Activated naive CD8-positive, alpha-beta T cell treated with anti-CD3 and anti-CD28 coated beads, Interleukin-2, amount 50 U/mL, for 24 hours (primary cell): ENCODE measurements around the gene FEM1A.
"Not testable (repeated sequence)": the region's sequence is repeated elsewhere in the genome, so short reads cannot be mapped to it uniquely, and the experiment has no call there.

ENCODE experiments used
- ATAC-seq: fragments of 150-1000 bp; cut with Tn5 transposase; one replicate; pipeline ENCODE4 v1.10.0; 2021
- DNase-seq: peaks from one replicate; pipeline ENCODE4 v3.0.0; 2021
- H3K27ac Mint-ChIP-seq: one replicate; pipeline ENCODE4 v1.8.0; 2021; ENCODE audit warnings: mild to moderate bottlenecking, mixed read lengths
- H3K27me3 Mint-ChIP-seq: one replicate; pipeline ENCODE4 v1.8.0; 2021; ENCODE audit warnings: mixed read lengths
- H3K36me3 Mint-ChIP-seq: one replicate; pipeline ENCODE4 v1.8.0; 2021; ENCODE audit warnings: low read depth, mixed read lengths
- H3K4me1 Mint-ChIP-seq: one replicate; pipeline ENCODE4 v1.8.0; 2021; ENCODE audit warnings: mixed read lengths
- H3K4me3 Mint-ChIP-seq: one replicate; pipeline ENCODE4 v1.8.0; 2021; ENCODE audit warnings: mild to moderate bottlenecking, moderate library complexity, mixed read lengths
- H3K9me3 Mint-ChIP-seq: one replicate; pipeline ENCODE4 v1.8.0; 2021; ENCODE audit warnings: mixed read lengths

The FEM1A gene

DNA sequence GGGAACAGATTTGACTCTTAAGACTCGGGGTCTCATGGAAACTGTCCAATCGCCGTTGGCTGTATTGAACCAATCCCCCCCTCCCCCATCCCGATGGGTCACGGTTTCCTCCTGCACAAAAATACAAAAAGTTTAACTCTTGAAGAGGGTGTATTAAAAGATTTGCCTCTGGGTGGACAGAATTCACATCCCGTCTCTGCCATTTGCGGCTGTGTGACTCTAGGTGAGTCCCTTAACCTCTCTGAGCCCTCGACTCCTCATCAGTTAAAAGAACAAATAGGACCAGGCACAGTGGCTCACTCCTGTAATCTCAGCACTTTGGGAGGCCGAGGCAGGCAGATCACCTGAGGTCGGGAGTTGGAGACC lies 31.3 kb upstream of the FEM1A start:
- no peak for DNase-seq
- Mint-ChIP-seq H3K4me1 (peaks cover 6% of the 10 kb centered on the region), H3K27me3 (peaks cover 57% of the 10 kb centered on the region), H3K36me3 (no peaks in the 10 kb centered on the region), H3K9me3 (no peaks in the 10 kb centered on the region), H3K4me3 (peak overlapping the region; percentile 59), H3K27ac (no peak overlapping the region)
- ATAC-seq, result no peak

DNA sequence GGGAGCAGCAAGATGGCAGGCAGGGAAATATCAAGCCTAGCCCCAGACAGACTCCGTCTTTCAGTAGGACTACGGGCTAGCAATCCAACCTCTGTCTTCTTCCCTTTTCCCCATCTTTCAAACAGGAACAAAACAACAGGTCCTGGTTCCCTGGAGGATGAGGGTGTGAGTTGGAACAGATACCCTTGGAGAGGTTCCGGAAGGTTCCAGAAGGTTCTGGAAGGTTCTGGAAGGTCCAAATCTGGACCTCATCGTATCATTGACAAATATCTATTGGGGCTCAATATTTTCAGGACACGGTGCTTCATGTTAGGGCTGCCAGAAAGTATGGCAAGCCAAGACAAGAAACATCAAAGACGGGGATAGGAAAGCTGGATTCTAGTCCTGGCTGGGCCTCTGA lies 28.5 kb upstream of the FEM1A start:
- H3K27me3 Mint-ChIP-seq, result peaks cover 55% of the 10 kb centered on the region
- ATAC-seq, result no peak

DNA sequence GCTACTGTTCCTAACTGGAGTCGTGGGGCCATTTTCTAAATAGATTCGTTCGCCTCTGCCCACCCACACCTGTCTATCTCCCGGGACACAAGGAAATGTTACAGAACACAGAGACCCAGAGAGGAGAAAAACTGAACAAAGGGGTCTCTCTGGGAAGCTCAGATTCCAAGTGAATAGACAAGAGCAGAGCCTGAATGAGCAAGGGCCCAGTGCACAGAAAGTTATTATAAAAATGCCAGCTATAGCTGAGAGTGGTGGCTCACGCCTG lies 27.2 kb upstream of the FEM1A start:
- Mint-ChIP-seq H3K9me3 (no peaks in the 10 kb centered on the region), H3K27ac (no peak overlapping the region), H3K4me1 (peaks cover 6% of the 10 kb centered on the region), H3K36me3 (no peaks in the 10 kb centered on the region), H3K4me3 (no peak overlapping the region), H3K27me3 (peaks cover 48% of the 10 kb centered on the region)
- DNase-seq (no peak), ATAC-seq (no peak)

More for the DNA sequence above, 28.5 kb upstream of the FEM1A start:
- no peak overlapping the region for H3K27ac Mint-ChIP-seq
- H3K36me3 Mint-ChIP-seq, result no peaks in the 10 kb centered on the region
- H3K4me3 Mint-ChIP-seq, result no peak overlapping the region
- no peak for DNase-seq
- H3K9me3 Mint-ChIP-seq, result no peaks in the 10 kb centered on the region
- peaks cover 6% of the 10 kb centered on the region for H3K4me1 Mint-ChIP-seq

DNA sequence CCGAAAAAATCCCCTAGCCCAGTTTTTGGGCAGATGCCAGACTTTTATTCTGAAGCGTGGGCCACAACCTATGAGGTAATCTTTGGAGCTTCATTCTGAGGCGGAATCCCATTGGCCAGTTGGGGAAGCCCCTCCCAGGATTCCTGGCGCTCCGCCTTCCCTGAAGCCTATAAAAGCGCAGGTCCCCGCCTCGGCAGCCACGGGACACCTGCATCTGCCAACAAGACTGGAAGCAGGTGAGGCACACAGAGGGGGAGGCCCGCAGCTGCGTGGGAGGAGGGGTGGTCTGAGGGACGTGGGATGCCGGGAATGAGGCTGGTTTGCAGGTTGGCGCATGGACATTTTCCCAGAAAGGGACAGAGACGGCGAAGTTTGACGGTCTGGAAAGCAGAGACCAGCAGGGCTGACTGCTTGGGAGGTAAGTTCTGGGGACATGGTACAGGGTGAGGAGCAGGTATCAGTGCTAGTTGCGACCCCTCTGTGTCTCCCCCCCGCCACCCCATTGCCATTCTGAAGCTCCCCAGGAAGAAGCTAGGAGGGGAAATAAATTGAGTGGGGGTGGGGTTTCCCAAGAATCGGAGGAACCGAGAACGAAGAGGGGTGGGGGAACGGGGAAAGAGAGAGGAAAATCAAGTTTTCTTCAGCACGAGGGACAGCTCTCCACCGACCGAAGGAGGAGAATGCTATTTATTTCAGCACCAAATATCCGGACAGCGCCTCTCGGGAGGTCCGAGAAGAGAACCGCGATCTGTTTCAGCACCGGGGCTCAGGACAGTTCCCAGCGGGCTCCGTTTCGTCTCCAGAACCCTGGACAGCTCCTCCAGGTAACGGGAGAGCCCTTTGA lies 22.4 kb upstream of the FEM1A start:
- Mint-ChIP-seq H3K27ac (no peak overlapping the region), H3K9me3 (no peaks in the 10 kb centered on the region), H3K4me3 (no peak overlapping the region), H3K27me3 (peaks cover 22% of the 10 kb centered on the region), H3K36me3 (no peaks in the 10 kb centered on the region), H3K4me1 (peaks cover 2% of the 10 kb centered on the region)
- DNase-seq (peak; percentile 83), ATAC-seq (peak; percentile 33)

DNA sequence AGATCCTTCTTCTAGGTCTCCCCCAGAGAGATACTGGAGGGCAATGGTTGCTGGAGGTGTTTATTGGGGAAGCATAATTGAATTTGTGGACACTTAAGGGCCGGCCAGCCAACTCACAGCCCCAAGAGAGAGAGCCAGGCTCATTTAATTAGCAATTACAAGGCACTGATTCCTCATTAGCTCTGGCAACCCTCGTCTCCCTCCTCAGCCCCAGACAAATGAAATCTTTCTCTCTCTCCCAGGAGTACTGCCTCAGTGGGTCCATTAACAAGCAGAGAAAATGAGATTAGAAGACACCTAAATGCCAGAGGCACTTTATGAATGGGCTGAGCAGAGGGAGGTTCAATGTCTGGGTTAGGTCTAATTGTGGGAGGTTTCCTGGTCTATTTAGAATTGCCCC lies 19.0 kb upstream of the FEM1A start:
- H3K4me3 Mint-ChIP-seq, result no peak overlapping the region
- H3K9me3 Mint-ChIP-seq, result no peaks in the 10 kb centered on the region
- ATAC-seq, result no peak
- no peak for DNase-seq
- peaks cover 2% of the 10 kb centered on the region for H3K4me1 Mint-ChIP-seq
- no peak overlapping the region for H3K27ac Mint-ChIP-seq
- no peaks in the 10 kb centered on the region for H3K36me3 Mint-ChIP-seq
- H3K27me3 Mint-ChIP-seq, result peaks cover 19% of the 10 kb centered on the region

DNA sequence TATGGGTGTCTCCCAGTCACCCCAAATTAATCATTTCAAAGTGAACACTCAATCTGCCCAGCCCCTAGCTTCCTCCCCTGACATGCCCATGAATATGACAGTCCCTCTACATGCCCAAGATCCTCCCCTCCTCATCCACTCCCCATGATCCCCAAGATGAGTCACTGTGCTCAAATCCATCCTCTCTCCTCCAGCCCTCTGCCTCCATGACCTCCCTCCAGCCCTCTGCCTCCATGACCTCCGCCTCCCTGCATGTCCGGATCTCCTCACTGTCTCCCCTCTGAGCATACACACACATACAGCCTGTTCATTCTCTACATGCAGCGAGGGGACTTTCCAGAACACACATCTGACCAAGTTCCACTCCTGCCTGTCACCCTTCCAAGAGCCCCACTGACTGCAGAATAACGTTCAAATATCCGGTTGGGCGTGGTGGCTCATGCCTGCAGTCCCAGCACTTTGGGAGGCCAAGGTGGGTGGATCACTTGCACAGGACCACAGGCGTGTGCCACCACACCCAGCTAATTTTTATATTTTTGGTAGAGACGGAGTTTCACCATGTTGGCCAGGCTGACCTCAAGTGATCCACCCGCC lies 18.4 kb upstream of the FEM1A start:
- H3K27me3 Mint-ChIP-seq, result peaks cover 17% of the 10 kb centered on the region
- DNase-seq (no peak), ATAC-seq (no peak)
- no peaks in the 10 kb centered on the region for H3K9me3 Mint-ChIP-seq
- peaks cover 2% of the 10 kb centered on the region for H3K4me1 Mint-ChIP-seq
- H3K4me3 Mint-ChIP-seq, result no peak overlapping the region
- no peaks in the 10 kb centered on the region for H3K36me3 Mint-ChIP-seq
- no peak overlapping the region for H3K27ac Mint-ChIP-seq

DNA sequence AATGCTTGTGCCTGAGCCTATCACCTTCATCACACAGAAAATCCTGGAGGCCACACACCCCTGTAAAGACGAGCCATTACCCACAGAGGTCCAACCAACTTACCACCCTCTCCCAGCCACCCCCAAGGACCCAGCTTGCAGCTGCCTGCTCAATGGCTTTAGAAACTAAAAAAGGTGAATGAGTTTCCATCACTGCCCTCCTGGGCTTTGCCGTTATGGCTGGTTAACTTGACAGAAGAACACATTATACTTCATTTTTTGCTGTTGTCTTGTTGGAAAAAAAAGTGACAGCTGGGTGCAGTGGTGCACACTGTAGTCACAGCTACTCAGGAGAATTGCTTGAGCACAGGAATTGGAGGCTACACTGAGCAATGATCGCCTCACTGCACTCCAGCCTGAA lies 17.4 kb upstream of the FEM1A start:
- no peak overlapping the region for H3K27ac Mint-ChIP-seq
- peaks cover 18% of the 10 kb centered on the region for H3K27me3 Mint-ChIP-seq
- ATAC-seq (no peak), DNase-seq (no peak)
- H3K36me3 Mint-ChIP-seq, result no peaks in the 10 kb centered on the region
- peaks cover 2% of the 10 kb centered on the region for H3K4me1 Mint-ChIP-seq
- no peak overlapping the region for H3K4me3 Mint-ChIP-seq
- no peaks in the 10 kb centered on the region for H3K9me3 Mint-ChIP-seq

DNA sequence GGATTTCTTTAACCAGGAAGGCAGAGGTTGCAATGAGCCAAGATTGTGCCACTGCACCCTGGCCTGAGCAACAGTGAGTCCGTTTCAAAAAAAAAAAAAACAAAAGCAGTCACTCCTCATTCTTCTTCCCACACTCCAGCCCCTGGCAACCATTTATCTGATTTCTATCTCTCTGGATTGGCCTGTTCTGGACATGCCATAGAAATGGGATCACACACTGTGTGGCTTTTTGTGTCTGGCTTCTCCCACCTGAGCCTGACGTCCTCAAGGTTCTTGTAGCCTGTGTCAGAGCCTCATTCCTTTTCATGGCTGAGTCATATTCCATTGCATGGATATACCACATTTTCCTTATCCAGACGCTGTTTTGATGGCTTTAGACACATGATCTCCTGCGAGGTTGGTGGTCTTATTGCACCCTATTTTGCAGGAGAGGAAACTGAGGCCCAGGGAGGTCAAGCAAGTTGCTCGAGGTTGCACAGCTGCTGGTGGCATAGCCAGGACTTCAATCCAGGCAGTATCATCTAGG lies 15.8 kb upstream of the FEM1A start:
- no peaks in the 10 kb centered on the region for H3K36me3 Mint-ChIP-seq
- peaks cover 18% of the 10 kb centered on the region for H3K27me3 Mint-ChIP-seq
- H3K27ac Mint-ChIP-seq, result no peak overlapping the region
- no peak for DNase-seq
- no peak for ATAC-seq
- no peak overlapping the region for H3K4me3 Mint-ChIP-seq
- H3K4me1 Mint-ChIP-seq, result no peaks in the 10 kb centered on the region
- H3K9me3 Mint-ChIP-seq, result no peaks in the 10 kb centered on the region

DNA sequence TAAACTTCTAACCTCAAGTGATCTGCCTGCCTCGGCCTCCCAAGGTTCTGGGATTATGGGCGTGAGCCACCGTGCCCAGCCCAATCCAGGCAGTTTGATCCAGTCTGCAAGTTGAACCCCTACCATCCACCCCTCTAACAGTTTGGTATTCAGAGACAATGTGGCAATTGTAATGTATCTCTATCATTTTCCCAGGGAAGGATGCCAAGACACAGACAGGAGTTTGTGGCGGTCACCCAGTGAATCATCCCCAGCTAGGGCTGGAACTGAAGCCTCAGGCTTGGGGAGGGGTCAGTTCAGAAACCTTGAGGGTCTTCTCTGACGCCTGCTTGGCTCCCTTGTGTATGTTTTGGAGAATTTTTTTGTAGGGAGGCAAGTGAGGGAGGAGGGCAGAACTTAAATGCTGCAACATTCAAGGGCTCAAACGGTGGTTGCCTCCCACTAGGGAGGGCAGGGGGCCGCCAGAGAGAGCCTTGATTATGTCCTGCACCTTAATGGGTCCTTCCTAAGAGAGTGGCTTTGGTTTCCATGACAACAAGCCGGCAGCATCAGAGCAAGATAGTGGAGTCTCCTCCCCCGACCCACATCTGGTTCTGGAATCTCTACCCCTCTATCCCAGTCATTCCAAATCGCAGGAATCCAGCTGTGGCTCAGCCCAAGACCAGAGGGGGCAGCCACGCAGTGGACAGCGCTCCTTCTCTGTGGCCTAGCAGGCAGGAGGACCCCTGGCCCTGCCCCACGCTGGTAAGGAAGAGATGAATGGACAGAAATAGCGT lies 14.9 kb upstream of the FEM1A start:
- no peak for ATAC-seq

DNA sequence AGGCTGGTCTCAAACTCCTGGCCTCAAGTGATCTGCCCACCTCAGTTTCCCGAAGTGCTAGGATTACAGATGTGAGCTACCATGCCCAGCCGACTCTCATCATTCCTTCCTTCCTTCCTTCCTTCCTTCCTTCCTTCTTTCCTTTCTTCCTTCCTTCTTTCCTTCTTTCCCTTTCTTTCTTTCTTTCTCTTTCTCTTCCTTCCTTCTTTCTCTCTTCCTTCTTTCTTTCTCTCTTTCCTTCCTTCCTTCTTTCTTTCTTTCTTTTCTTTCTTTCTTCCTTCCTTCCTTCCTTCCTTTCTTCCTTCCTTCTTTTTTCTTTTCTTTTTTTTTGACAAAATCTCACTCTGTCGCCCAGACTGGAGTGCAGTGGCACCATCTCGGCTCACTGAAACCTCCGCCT lies 13.4 kb upstream of the FEM1A start:
- not testable (repeated sequence) for H3K9me3 Mint-ChIP-seq, DNase-seq, H3K36me3 Mint-ChIP-seq, H3K4me3 Mint-ChIP-seq, H3K27ac Mint-ChIP-seq, H3K4me1 Mint-ChIP-seq, ATAC-seq
- H3K27me3 Mint-ChIP-seq, result peaks cover 19% of the 10 kb centered on the region

More for the DNA sequence above, 14.9 kb upstream of the FEM1A start:
- Mint-ChIP-seq H3K4me3 (no peak overlapping the region), H3K27ac (no peak overlapping the region), H3K9me3 (peaks cover 4% of the 10 kb centered on the region), H3K27me3 (peaks cover 20% of the 10 kb centered on the region), H3K4me1 (no peaks in the 10 kb centered on the region), H3K36me3 (no peaks in the 10 kb centered on the region)
- no peak for DNase-seq

DNA sequence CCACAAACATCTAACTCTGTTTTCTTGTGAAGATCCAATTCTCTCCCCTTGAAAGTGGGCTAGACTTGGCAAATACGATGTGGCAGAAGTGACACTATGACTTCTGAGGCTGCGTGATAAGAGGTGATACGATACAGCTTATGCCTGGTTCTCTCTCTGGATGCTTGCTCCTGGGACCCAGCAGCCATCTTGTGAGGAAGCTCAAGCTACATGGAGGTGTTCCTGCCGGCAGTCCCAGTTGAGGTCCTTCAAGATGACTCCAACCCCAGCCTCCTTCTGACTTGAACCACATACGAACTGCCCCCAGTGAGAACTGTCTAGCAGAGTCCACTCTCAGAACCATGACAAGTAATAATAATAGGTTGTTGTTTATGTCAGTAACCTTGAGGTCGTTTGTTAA lies 10.7 kb upstream of the FEM1A start:
- Mint-ChIP-seq H3K27me3 (peaks cover 14% of the 10 kb centered on the region), H3K27ac (no peak overlapping the region), H3K9me3 (peaks cover 4% of the 10 kb centered on the region), H3K4me3 (no peak overlapping the region), H3K4me1 (peaks cover 2% of the 10 kb centered on the region), H3K36me3 (no peaks in the 10 kb centered on the region)
- DNase-seq (no peak), ATAC-seq (no peak)

DNA sequence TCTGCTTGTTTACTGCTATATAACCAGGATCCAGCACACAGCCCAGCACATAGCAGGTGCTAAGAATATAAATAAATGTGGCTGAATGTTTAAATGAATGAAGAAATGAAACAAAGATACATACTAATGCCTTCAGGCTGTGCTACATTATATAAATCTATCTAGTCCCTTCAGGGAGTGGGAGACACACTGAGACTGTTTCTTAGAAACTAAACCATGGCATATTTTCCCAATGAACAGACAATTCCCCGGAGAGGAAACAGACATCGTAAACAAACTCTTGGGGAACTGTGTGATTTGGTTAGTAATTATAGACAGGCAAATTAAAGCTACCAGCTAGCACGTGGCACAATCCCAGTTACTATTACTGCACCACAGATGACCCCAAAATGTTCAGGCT lies 9.7 kb upstream of the FEM1A start:
- DNase-seq, result no peak
- Mint-ChIP-seq H3K36me3 (no peaks in the 10 kb centered on the region), H3K4me3 (no peak overlapping the region), H3K27me3 (peaks cover 16% of the 10 kb centered on the region), H3K9me3 (peaks cover 4% of the 10 kb centered on the region), H3K4me1 (peaks cover 2% of the 10 kb centered on the region), H3K27ac (no peak overlapping the region)
- no peak for ATAC-seq

DNA sequence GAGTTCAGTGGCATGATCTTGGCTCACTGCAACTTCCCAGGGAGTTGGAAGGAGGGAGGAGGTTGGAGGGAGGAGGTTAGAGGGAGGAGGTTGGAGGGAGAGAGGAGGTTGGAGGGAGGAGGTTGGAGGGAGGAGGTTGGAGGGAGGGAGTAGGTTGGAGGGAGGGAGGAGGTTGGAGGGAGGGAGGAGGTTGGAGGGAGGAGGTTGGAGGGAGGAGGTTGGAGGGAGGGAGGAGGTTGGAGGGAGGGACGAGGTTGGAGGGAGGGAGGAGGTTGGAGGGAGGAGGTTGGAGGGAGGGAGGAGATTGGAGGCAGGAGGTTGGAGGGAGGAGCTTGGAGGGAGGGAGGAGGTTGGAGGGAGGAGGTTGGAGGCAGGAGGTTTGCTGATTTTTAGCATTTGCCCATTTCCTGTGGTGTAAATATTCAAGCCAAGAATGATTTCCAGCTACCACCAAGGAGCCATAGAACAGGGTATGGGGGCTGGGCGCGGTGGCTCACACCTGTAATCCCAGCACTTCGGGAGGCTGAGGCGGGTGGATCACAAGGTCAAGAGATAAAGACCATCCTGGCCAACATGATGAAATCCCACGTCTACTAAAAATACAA lies 5.0 kb upstream of the FEM1A start:
- not testable (repeated sequence) for ATAC-seq, H3K9me3 Mint-ChIP-seq, H3K4me3 Mint-ChIP-seq, H3K4me1 Mint-ChIP-seq, H3K36me3 Mint-ChIP-seq, DNase-seq, H3K27ac Mint-ChIP-seq
- peaks cover 11% of the 10 kb centered on the region for H3K27me3 Mint-ChIP-seq

DNA sequence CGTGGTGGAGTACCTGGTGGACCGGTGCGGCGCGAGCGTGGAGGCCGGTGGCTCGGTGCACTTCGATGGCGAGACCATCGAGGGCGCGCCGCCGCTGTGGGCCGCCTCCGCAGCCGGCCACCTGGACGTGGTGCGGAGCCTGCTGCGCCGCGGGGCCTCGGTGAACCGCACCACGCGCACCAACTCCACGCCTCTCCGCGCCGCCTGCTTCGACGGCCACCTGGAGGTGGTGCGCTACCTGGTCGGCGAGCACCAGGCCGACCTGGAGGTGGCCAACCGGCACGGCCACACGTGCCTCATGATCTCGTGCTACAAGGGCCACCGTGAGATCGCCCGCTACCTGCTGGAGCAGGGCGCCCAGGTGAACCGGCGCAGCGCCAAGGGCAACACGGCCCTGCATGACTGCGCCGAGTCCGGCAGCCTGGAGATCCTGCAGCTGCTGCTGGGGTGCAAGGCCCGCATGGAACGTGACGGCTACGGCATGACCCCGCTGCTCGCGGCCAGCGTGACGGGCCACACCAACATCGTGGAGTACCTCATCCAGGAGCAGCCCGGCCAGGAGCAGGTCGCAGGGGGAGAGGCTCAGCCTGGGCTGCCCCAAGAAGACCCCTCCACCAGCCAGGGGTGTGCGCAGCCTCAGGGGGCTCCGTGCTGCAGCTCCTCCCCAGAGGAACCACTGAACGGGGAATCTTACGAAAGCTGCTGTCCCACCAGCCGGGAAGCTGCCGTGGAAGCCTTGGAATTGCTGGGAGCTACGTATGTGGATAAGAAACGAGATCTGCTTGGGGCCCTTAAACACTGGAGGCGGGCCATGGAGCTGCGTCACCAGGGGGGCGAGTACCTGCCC lies 708 bp downstream of the FEM1A start:
- Mint-ChIP-seq H3K4me3 (peak overlapping the region; percentile 86), H3K36me3 (peaks cover 29% of the 10 kb centered on the region), H3K4me1 (peaks cover 45% of the 10 kb centered on the region), H3K27ac (peak overlapping the region; percentile 88)
- H3K27me3 Mint-ChIP-seq, ATAC-seq, DNase-seq, H3K9me3 Mint-ChIP-seq: not testable (repeated sequence)
